BE2C (cell line): ENCODE measurements around the gene AADACL4.

ENCODE experiments used
- DNase-seq: peaks from one replicate; pipeline ENCODE4 v3.0.0-alpha.2; 2020
- H3K27me3 ChIP-seq: fragments of 250-450 bp; sonication (Bioruptor Pico); 2 replicates; pipeline ENCODE4 v1.5.1; 2020; ENCODE audit warnings: mild to moderate bottlenecking
- H3K36me3 ChIP-seq: fragments of 250-450 bp; sonication (Bioruptor Pico); 2 replicates; pipeline ENCODE4 v1.5.1; 2020; ENCODE audit warnings: mild to moderate bottlenecking
- H3K4me1 ChIP-seq: fragments of 250-450 bp; sonication (Bioruptor Pico); 2 replicates; pipeline ENCODE4 v1.5.1; 2020
- H3K4me3 ChIP-seq: 2 replicates; pipeline ENCODE4 v1.5.1; 2011; ENCODE audit warnings: low read depth, low read length
- H3K9me3 ChIP-seq: fragments of 250-450 bp; sonication (Bioruptor Pico); 2 replicates; pipeline ENCODE4 v1.5.1; 2020
- CTCF ChIP-seq: IDR thresholded peaks from 2 replicates; pipeline ENCODE4 v1.5.1; 2012; ENCODE audit warnings: mild to moderate bottlenecking, low read depth, low read length

The AADACL4 gene

GRCh38 chr1:12615159-12615864 lies 28.6 kb upstream of the AADACL4 start:
- DNase-seq, result no peak
- Histone ChIP-seq H3K4me3 (no peak overlapping the region), H3K27me3 (no peaks in the 10 kb centered on the region), H3K9me3 (no peaks in the 10 kb centered on the region), H3K4me1 (no peaks in the 10 kb centered on the region), H3K36me3 (no peaks in the 10 kb centered on the region)
- no peak for TF ChIP-seq CTCF

- no peaks in the 10 kb centered on the region for H3K36me3 ChIP-seq
- H3K27me3 ChIP-seq, result no peaks in the 10 kb centered on the region
- DNase-seq, result no peak
- H3K9me3 ChIP-seq, result no peaks in the 10 kb centered on the region
- no peaks in the 10 kb centered on the region for H3K4me1 ChIP-seq
- TF ChIP-seq CTCF, result no peak
- H3K4me3 ChIP-seq, result no peak overlapping the region
These were observed 27.8 kb upstream of the AADACL4 start for GRCh38 chr1:12615865-12616708.

GRCh38 chr1:12616709-12617373 lies 27.0 kb upstream of the AADACL4 start:
- H3K27me3 ChIP-seq, result no peaks in the 10 kb centered on the region
- no peaks in the 10 kb centered on the region for H3K4me1 ChIP-seq
- no peaks in the 10 kb centered on the region for H3K9me3 ChIP-seq
- TF ChIP-seq CTCF, result no peak
- H3K36me3 ChIP-seq, result no peaks in the 10 kb centered on the region
- H3K4me3 ChIP-seq, result no peak overlapping the region
- DNase-seq, result no peak

GRCh38 chr1:12617511-12617900 lies 26.4 kb upstream of the AADACL4 start:
- no peak for DNase-seq
- H3K36me3 ChIP-seq, result no peaks in the 10 kb centered on the region
- H3K9me3 ChIP-seq, result no peaks in the 10 kb centered on the region
- no peak overlapping the region for H3K4me3 ChIP-seq
- no peaks in the 10 kb centered on the region for H3K4me1 ChIP-seq
- TF ChIP-seq CTCF, result no peak
- no peaks in the 10 kb centered on the region for H3K27me3 ChIP-seq

- H3K36me3 ChIP-seq, result no peaks in the 10 kb centered on the region
- H3K4me1 ChIP-seq, result no peaks in the 10 kb centered on the region
These were observed 25.8 kb upstream of the AADACL4 start, which contains the start of gene DHRS3 for GRCh38 chr1:12617901-12618660. TSS of gene DHRS3 (minus strand) at chr1:12618210. CDS start at chr1:12617348, 862 bp downstream.

More at GRCh38 chr1:12617901-12618660, 25.8 kb upstream of the AADACL4 start, which contains the start of gene DHRS3:
- H3K27me3 ChIP-seq, result no peaks in the 10 kb centered on the region
- no peak for TF ChIP-seq CTCF
- H3K4me3 ChIP-seq, result no peak within 1 kb of the TSS
- H3K9me3 ChIP-seq, result no peaks in the 10 kb centered on the region
- no peak for DNase-seq
